ENCODE results near the gene OR51E2.
A peak's percentile ranks its signal among the peaks of the same experiment; 100 is the strongest.

The OR51E2 gene

GRCh38 chr11:4662876-4663275 is 34.8 kb downstream of the OR51E2 start:
- TF ChIP-seq, protein P1, sequence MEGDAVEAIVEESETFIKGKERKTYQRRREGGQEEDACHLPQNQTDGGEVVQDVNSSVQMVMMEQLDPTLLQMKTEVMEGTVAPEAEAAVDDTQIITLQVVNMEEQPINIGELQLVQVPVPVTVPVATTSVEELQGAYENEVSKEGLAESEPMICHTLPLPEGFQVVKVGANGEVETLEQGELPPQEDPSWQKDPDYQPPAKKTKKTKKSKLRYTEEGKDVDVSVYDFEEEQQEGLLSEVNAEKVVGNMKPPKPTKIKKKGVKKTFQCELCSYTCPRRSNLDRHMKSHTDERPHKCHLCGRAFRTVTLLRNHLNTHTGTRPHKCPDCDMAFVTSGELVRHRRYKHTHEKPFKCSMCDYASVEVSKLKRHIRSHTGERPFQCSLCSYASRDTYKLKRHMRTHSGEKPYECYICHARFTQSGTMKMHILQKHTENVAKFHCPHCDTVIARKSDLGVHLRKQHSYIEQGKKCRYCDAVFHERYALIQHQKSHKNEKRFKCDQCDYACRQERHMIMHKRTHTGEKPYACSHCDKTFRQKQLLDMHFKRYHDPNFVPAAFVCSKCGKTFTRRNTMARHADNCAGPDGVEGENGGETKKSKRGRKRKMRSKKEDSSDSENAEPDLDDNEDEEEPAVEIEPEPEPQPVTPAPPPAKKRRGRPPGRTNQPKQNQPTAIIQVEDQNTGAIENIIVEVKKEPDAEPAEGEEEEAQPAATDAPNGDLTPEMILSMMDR (conservative IDR thresholded peaks at IDR 0.05), result no peak
- H3K27ac ChIP-seq, result no peak overlapping the region

DNA sequence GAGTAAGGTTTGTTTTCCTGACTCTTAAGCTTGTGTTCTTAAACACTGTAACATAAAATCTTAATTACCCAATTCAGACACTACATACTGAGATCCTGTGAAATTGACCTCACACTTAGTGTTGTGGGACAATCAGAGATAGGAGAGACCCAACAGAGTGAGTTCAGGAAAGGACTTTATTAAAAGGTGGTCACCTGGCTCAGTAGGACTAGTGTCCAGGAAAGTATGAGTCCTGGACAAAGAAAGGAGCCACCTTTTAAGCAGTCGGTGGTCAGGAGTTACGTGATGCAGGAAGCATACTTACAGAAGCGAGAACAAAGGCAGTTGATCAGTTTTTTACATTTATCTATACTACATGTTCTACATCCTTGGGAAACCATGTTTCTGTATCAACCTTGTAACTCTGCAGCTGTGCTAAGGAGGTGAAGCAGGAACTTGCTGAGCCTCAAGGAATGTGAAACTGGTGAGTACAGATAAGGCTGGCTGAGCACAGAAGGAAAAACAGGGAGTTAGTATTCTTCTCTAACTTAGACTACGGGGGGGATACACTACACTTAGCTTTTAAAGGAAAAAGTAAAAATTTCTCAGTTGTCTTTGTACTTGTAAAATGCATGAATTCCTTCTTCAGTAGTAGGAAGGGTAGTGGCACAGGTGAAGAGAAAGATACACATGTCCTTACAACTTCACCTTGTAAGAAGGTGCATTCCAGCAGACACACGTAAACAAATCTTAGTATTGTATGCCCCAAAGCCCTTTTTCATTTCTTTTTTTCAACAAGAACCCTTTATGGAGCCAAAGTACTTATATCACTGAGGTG is 38.8 kb downstream of the OR51E2 start:
- TF ChIP-seq, protein P1 (conservative IDR thresholded peaks at IDR 0.05), result no peak
- no peak overlapping the region for H3K27ac ChIP-seq

GRCh38 chr11:4654635-4655369 is 42.9 kb downstream of the OR51E2 start:
- H3K27ac ChIP-seq, result no peak overlapping the region
- TF ChIP-seq, protein P1 (conservative IDR thresholded peaks at IDR 0.05), result no peak

GRCh38 chr11:4647766-4648165 is 49.9 kb downstream of the OR51E2 start:
- TF ChIP-seq, protein P1 (conservative IDR thresholded peaks at IDR 0.05), result no peak
- no peak overlapping the region for H3K27ac ChIP-seq

- TF ChIP-seq, protein P1 (conservative IDR thresholded peaks at IDR 0.05), result no peak
- H3K27ac ChIP-seq, result peak overlapping the region; percentile 10; the same call in 1 of the 2 replicates
These were observed 51.7 kb downstream of the OR51E2 start for GRCh38 chr11:4645974-4646373.

GRCh38 chr11:4644233-4644632 is 53.4 kb downstream of the OR51E2 start:
- 0 out of 2 replicates have a peak overlapping the region, but pooled peaks have one; percentile 10 for H3K27ac ChIP-seq
- TF ChIP-seq, protein P1 (conservative IDR thresholded peaks at IDR 0.05), result no peak

GRCh38 chr11:4643682-4644081 is 54.0 kb downstream of the OR51E2 start, which contains the start of gene OR51E1:
Gene OR51E1 (plus strand): TSS chr11:4643982. CDS start chr11:4652527, 8,545 bp downstream.
- peak within 1 kb of the TSS; percentile 10; the same call in 1 of the 2 replicates for H3K27ac ChIP-seq
- TF ChIP-seq, protein P1 (conservative IDR thresholded peaks at IDR 0.05), result no peak

All from VCaP (cell line).